ENCODE results near the gene RCAN3.

Gene RCAN3

GRCh38 chr1:24572301-24572700 lies 69.7 kb downstream of the RCAN3 start:
- in situ Hi-C loops (cut with MboI; ENCODE audit: low sequenced_read_pairs): no loop called here

DNA sequence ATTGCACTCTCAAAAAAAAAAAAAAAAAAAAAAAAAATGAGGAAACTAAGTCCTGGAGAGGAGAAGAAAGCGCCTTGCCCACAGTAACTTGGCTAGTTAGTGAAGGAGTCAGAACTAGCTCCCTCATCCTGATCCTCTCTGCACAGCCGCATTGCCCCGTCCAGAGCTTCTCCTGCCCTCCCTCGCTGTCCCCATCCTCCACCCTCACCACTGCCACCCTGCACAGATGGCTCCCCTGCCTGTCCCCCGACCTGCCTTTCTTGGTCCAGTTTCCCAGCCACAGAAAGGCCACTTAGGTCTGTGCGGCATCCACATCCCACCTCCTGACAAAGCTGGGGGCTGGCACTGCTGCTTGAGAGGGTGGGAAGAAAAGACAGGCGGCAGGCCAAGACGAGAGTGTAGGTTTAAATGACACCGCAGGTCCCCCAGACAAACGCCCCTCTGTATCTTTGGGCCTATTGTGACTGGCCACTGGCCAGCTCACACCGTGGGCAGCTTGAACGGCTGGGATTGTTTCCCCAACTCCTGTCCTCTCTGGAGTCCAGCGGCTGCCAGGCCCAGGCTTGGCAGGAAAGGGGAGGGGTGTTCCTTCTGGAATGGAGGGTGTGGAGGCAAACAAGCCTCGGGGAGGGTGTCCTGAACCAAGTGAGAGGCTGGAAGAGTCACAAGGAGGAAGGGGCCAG lies 73.4 kb downstream of the RCAN3 start:
- in situ Hi-C loops (cut with MboI; ENCODE audit: low sequenced_read_pairs): no loop called here

GRCh38 chr1:24578846-24579245 lies 76.2 kb downstream of the RCAN3 start:
- in situ Hi-C loops (cut with MboI; ENCODE audit: low sequenced_read_pairs): no loop called here

DNA sequence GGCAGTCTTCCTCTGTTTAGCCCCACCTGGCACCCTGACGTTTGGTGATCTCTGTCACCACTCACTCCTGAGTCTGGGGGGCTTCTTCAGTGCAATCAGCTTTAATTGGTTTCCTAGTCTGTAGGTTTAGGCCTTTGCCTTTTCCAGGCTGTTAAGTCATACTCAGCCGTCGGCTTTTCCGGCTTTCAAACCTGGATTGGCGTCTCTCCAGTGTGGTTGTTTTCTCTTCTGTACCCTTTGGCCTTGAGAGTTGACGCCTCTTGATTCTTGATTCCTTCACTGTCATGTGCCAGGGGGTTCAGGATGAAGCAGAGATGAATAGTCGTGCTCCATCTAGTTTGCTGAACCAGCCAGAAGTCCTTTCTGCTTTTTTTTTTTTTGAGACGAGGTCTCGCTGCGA lies 78.1 kb downstream of the RCAN3 start:
- in situ Hi-C loops (cut with MboI; ENCODE audit: low sequenced_read_pairs): no loop called here

- in situ Hi-C loops (cut with MboI; ENCODE audit: low sequenced_read_pairs): no loop called here
These were observed 81.6 kb downstream of the RCAN3 start for GRCh38 chr1:24584171-24584647.

DNA sequence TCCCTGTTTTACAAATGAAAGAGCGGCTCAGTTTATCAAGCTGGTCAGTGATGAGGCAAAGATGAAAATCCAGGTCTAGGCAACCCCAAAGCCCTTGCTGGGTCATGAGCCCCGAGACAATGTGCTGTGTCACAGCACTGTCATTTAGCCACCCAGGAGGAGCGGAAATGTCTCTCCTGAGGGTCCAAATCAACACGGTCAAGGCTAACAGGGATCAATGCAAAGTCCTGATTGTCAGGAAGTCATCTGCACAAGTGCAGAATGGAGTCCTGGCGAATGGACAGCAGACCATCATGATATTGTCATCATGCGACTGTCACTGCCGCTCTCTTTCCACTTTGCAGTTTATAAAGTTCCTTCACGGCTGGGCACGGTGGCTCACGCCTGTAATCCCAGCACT lies 83.5 kb downstream of the RCAN3 start:
- in situ Hi-C loops (cut with MboI; ENCODE audit: low sequenced_read_pairs): no loop called here

- in situ Hi-C loops (cut with MboI; ENCODE audit: low sequenced_read_pairs): no loop called here
These were observed 84.6 kb downstream of the RCAN3 start for GRCh38 chr1:24586970-24587820.

DNA sequence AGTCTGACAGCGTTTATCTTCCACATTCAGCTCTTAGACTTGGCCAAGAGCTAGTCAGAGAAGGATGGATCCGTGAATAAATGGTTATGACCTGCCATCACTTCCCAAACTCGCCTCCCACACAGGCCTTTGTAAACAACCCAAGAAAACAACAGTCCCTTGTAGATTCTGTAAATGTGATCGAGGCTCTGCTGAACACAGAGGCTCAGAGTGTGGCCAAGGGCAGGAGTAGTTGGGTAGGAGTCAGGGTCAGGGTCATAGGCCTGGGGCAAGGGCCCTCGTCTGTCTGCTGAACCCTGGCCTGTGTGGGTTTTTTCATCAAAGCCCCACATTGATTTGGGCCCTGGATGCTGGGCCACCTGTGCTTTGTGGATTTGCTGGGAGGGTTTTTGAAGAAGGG lies 85.9 kb downstream of the RCAN3 start:
- in situ Hi-C loops (cut with MboI; ENCODE audit: low sequenced_read_pairs): no loop called here

DNA sequence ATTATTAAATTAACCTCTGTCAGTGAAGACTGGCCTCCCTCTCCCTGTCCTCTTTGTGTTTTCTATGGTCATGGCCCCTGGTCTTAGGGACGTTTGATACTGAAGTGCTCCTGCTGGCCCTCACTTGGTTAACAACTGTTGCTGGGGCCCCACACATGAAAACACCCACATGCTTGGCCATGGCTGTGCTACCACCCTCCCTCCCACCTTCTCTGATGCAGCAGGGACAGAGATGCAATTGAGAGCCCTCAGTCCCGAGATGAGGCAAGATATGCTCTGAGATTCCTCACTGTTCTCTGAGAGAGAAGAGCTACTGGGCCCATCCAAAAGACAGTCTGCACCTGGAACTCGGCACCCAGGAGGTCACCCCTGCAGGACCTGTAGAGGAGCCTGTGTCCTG lies 86.6 kb downstream of the RCAN3 start:
- in situ Hi-C loops (cut with MboI; ENCODE audit: low sequenced_read_pairs): no loop called here
